DMS79 treated with DMSO at 0.1 percent for 48 hours (cell line): ENCODE measurements around the gene PSRC1.
A peak's percentile ranks its signal among the peaks of the same experiment; 100 is the strongest.

Experiments
- DNase-seq: peaks from one replicate; lab custom pipeline; 2025; lab: John Stamatoyannopoulos, UW

PSRC1 gene

DNA sequence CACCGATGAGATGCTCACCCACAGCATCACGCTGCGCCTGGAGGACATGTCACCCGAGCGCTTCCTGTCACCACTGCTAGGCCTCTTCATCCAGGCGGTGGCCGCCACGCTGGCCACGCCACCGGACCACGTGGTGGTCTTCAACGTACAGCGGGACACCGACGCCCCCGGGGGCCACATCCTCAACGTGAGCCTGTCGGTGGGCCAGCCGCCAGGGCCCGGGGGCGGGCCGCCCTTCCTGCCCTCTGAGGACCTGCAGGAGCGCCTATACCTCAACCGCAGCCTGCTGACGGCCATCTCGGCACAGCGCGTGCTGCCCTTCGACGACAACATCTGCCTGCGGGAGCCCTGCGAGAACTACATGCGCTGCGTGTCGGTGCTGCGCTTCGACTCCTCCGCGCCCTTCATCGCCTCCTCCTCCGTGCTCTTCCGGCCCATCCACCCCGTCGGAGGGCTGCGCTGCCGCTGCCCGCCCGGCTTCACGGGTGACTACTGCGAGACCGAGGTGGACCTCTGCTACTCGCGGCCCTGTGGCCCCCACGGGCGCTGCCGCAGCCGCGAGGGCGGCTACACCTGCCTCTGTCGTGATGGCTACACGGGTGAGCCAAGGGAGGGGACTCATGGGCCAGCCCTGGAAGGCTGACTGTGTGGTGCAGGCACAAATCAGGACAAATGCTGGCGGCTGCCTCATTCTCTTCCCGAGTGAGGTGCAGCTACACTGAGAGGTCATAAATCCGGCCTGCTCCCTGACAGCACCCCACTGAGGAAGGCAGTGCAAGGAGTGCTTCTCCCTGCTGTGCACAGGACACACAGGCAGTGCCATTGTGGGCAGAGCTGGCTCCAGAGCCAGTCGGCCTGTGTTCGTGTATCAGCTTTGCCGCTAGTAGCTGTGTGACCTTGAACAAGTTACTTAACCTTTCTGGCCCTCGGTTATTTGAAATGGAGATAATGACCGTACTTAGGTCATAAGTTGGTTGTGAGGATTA, 24.2 kb downstream of the PSRC1 start:
- DNase-seq = no peak

DNA sequence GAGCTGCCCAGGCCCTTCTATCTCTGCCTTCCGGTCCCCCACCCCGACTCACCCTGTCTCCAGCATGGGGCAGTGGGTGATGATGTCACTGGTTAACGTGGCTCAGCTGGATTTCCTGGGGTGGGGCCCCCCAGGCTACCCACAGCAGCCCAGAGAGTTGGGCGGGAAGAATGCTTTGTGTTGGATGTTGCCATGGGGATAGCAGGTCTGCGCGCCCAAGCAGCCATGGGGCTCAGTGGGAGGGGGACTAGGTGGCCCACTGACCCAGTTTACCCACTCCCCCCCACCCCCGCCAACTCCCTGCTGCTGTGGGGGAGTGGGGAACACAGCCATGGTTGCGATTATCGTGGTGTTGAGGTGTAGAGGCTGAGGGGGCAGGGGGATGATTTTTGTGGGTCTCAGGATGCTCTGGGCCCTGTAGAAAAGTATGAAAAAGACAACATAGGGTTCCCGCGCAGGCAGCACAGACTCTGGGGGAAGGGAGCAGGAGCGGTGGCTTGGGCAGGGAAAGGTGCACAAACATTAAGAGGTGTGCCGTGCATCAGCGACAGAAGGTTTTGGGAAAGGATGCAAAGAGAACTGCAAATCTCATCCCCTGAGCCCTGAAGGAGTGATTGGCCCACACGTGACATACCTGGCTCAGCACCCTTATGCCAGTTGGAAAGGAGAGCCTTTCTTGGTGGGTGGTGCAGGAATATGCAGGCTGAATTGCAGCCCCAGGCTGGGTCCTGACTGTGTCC, 25.1 kb downstream of the PSRC1 start:
- no peak for DNase-seq

DNA sequence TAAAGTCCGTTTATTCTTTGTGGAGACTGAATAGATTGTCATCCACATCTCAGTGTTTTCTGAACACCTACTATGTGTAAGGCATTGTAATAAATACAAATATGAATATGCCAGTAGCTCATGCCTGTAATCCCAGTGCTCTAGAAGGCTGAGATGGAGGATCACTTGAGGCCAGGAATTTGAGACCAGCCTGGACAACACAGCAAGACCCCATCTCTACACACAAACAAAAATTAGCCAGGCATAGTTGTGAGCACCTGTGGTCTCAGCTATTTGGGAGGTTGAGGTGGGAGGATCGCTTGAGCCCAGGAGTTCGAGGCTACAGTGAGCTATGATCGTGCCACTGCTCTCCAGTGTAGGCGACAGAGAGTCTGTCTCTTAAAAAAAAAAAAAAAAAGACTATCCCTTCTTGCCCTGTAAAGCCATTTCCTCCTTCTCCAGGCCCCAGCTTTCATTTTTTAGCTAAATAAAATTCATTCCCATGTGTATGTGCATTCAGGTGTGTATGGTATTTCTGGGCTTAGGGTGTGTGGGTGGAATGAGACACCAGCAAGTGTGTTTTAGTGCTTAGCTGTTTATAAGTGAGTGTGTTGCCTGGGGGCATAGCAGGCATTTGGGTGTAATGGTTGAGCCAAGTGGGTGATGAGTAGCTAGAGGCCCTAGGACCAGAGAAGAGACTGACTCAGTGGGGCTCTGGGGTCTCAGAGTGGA, 25.8 kb downstream of the PSRC1 start:
- DNase-seq = no peak

DNA sequence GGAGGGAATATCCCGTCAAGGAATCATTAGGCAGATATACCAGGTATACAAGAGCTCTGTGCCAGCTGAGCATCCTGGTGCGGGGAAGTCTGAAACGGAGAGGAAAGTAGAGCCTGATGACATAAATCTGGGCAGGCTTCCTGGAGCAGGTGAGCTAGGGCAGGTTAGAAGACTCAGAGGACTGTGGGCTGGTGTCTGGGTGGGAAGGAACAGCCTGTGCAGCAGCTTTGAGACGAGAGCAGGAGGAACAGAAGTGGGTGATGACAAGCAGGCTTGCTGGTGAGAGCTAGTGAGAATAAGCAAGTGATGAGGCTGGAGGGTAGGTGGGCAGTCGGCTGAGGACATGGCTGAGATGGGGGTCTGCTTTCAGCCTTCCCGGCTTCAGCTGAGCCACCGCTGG, 26.9 kb downstream of the PSRC1 start:
- DNase-seq = no peak

DNA sequence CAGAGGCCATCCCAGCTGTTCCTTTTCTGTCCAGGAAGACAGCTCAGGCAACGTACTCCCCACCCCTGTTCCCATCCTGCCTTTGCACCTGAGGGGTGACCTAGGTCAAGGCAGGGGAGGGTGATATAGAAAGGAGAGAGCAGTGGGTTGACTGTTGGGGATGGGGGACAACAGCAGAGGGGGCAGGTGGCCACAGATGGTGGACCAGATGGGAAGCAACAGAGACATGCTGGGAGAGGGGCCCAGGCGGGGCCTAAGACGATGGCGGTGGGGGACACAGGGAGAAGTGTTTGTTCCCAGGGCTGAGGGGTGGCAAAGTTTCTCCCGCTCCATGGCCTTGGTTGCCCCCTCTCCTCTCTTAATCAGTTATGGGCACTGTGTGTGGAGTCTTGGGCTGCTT, 27.3 kb downstream of the PSRC1 start:
- DNase-seq = no peak

DNA sequence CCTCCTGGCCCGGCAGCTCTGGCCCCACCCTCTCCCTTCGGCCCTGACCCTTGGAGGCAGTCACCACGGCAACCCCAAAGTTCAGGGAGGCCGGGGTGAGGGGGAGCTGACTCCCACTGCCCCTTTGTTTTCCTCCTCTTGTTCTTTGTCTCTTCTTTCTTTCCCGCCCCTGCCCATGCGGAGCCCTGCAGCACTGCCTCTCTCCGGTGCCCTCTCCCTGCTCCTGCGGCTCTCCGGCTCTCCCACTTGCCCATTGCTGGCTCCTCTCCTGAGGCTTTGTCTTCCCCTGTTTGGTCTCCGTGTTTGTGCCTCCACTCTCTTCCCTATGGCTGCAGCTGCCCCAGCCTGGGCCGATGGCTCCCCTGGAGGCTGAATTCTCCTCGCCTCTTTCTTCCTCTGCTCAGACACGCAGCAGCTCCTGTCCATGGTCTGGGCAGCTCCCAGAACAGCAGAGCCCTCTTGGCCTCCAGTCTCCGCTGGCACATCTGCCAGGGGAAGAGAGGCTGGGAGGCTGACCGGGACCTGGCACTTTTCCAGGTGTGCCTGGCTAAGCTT, 27.8 kb downstream of the PSRC1 start:
- DNase-seq = no peak

DNA sequence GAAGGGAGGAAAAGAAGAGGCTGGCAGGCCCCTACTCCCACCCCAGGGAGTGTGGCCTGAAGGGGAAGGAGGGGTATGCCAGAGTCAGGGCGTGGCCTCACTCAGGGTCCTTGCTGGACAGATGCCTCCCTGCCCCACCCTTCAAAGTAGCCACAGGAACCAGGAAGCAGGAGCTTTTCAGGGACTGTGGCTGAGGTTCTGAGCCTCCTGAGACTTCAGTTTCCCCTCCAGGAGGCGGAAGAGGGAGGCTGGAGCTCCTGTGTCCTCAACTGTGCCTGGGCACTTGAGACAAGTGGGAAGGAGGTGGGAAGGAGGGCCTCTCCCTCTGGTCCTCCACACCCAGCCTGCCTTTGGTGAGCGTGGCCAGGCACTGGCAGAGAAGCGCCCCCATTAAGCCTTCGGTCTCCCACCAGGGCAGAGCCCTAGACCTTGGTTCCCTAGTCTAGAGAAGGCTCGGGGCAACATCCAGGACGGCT, 28.3 kb downstream of the PSRC1 start:
- peak; percentile 9 for DNase-seq

DNA sequence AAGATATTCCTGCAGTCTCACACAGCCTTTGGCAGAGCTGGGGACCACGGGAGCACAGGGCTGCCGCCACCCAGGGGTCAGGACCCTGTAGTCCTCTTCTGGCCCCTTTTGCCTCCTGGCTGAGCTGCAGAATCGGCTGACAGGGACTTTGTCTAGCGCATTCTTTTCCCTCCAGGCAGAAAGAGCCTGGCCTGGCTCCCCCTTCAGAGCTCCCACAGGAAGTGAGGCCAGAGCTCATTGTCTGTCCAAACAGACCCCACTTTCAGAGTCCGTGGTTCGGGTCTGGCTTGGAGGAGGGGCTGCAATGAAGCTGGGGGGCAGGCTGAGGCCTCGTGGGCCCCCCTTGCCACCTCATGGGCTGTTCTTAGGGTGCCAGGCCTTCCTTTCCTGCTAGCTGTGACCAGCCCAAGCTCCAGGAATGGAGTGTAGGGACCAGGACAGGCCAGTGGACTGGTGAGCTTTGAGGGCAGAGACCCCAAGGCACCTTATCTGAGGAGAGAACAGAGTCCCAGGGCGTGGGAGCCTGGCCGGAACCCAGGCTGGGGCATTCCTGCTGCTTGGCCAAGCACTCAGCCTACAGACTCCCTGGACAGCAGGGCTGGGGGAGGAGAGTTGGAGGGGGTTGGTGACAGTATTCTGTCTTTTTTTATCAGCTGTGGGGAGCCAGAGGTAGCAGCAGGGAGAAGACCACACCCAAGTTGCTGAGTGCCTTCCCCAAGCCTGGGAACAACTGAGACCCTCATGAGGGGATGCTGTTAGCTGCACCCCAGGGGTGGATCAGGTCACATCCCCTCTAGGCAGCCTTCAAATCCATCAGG, 28.9 kb downstream of the PSRC1 start:
- no peak for DNase-seq

DNA sequence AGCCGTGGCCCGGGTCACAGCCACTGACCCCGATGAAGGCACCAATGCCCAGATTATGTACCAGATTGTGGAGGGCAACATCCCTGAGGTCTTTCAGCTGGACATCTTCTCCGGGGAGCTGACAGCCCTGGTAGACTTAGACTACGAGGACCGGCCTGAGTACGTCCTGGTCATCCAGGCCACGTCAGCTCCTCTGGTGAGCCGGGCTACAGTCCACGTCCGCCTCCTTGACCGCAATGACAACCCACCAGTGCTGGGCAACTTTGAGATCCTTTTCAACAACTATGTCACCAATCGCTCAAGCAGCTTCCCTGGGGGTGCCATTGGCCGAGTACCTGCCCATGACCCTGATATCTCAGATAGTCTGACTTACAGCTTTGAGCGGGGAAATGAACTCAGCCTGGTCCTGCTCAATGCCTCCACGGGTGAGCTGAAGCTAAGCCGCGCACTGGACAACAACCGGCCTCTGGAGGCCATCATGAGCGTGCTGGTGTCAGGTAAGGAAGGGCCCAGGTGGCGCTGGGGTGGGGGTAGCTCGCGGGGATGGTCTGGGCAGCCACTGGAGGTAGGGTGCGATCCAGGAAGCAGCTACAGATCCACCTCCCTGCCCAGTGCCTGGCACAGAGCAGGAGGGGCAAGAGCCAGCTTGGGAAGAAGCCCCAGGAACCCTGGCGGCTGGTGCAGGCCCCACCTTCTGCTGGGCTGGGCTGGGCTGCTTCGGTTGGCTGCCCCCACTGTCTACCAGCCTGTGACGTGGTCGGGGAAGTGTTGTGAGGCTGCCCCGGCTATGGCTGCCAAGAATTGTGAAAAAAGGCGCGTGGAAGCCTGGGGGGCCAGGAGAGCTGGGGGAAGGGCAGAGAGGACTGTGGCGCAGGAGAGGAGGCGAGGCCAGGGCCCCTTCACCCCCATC, 29.8 kb downstream of the PSRC1 start:
- DNase-seq = no peak

DNA sequence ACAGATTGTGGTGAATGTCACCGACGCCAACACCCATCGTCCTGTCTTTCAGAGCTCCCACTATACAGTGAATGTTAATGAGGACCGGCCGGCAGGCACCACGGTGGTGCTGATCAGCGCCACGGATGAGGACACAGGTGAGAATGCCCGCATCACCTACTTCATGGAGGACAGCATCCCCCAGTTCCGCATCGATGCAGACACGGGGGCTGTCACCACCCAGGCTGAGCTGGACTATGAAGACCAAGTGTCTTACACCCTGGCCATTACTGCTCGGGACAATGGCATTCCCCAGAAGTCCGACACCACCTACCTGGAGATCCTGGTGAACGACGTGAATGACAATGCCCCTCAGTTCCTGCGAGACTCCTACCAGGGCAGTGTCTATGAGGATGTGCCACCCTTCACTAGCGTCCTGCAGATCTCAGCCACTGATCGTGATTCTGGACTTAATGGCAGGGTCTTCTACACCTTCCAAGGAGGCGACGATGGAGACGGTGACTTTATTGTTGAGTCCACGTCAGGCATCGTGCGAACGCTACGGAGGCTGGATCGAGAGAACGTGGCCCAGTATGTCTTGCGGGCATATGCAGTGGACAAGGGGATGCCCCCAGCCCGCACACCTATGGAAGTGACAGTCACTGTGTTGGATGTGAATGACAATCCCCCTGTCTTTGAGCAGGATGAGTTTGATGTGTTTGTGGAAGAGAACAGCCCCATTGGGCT, 30.6 kb downstream of the PSRC1 start:
- DNase-seq = no peak

DNA sequence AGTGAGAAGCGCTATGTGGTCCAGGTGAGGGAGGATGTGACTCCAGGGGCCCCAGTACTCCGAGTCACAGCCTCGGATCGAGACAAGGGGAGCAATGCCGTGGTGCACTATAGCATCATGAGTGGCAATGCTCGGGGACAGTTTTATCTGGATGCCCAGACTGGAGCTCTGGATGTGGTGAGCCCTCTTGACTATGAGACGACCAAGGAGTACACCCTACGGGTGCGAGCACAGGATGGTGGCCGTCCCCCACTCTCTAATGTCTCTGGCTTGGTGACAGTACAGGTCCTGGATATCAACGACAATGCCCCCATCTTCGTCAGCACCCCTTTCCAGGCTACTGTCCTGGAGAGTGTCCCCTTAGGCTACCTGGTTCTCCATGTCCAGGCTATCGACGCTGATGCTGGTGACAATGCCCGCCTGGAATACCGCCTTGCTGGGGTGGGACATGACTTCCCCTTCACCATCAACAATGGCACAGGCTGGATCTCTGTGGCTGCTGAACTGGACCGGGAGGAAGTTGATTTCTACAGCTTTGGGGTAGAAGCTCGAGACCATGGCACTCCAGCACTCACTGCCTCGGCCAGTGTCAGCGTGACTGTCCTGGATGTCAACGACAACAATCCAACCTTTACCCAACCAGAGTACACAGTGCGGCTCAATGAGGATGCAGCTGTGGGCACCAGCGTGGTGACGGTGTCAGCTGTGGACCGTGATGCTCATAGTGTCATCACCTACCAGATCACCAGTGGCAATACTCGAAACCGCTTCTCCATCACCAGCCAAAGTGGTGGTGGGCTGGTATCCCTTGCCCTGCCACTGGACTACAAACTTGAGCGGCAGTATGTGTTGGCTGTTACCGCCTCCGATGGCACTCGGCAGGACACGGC, 31.4 kb downstream of the PSRC1 start:
- no peak for DNase-seq

DNA sequence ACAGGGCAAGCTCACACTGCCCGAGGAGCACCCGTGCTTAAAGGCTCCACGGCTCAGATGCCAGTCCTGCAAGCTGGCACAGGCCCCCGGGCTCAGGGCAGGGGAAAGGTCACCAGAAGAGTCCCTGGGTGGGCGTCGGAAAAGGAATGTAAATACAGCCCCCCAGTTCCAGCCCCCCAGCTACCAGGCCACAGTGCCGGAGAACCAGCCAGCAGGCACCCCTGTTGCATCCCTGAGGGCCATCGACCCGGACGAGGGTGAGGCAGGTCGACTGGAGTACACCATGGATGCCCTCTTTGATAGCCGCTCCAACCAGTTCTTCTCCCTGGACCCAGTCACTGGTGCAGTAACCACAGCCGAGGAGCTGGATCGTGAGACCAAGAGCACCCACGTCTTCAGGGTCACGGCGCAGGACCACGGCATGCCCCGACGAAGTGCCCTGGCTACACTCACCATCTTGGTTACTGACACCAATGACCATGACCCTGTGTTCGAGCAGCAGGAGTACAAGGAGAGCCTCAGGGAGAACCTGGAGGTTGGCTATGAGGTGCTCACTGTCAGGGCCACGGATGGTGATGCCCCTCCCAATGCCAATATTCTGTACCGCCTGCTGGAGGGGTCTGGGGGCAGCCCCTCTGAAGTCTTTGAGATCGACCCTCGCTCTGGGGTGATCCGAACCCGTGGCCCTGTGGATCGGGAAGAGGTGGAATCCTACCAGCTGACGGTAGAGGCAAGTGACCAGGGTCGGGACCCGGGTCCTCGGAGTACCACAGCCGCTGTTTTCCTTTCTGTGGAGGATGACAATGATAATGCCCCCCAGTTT, 32.3 kb downstream of the PSRC1 start:
- DNase-seq = no peak

DNA sequence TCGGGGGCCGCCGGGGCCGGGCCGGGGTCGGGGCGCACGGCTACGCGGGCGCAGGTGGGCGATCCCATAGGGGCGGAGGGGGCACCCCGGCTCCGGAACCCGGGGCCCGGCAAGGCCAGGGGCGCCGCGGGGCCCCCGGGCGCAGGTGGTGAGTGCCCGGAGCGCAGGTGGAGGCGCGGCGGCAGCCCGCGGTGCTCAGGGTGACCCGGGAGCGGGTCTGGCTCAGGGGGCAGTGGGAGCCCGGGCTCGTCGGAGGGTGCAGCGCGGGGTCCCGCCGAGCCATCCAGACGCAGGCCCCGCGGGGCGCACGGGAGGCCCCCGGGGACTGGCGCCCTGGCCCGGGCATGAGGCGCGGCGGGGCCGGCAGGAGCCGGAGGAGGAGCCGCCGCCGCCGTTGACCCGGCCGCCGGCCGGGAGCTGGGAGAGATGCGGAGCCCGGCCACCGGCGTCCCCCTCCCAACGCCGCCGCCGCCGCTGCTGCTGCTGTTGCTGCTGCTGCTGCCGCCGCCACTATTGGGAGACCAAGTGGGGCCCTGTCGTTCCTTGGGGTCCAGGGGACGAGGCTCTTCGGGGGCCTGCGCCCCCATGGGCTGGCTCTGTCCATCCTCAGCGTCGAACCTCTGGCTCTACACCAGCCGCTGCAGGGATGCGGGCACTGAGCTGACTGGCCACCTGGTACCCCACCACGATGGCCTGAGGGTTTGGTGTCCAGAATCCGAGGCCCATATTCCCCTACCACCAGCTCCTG, 33.1 kb downstream of the PSRC1 start:
- DNase-seq = no peak

DNA sequence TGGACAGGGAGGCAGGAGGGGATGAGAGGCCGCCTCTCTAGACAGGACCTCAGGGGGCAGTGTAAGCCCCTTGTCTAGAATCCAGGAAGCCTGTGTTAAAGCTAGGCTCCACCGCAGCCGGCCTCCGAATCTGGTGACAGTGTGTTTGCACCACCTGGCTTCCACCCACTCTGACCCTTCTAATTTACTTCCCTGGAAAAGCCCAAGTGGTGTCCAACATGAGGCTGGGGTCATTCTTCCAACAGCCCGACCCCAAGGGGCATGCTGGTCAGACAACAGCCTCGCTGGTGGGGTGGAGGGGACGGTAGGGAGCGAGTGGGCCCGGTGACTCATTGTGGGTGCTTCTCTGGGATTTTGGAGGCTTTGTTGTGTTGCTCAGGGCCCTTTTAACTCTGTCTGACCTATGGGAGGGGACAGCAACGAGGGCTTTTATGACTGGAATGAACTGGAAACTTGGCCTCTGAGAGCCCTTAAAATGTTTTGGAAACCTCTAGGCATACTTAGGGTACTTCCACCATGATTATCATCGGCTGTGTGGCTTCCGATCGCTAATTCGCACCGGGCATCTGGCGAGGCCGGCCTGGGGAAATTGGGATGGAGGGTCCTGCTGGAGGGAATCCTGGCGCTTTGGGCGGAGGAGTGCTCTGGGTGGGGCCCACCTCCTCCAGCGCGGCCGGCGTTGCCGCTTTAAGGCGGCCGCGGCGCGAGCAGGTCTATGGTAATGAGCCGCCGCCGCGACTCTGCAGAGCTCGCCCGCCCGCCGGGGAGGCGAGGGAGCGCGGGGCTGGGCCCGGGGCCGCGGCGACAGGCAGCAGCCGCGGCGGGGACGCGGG, 33.9 kb downstream of the PSRC1 start, which contains the start of gene CELSR2:
CELSR2 (plus strand) TSS at position 743 of the 833 bp plus-strand sequence. CDS start 541 bp downstream, outside the sequence.
- peak; percentile 45 for DNase-seq

DNA sequence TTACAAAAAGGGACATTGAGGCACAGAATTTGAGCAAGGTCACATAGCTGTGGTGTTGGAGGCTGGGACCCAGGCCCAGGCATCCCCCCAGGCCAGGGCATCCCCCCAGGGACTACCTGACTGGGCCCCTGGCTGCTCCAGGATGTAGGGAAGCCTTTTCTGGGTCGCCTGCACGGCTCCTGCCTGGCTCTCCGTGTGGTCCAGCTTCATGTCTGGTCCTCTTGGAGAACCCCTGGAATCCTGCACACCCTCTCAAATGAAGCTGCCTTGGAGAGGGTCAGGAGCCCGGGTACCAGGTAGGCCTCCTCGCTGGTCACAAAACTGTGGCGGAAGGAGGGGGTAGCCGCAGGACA, 34.5 kb downstream of the PSRC1 start:
- no peak for DNase-seq
